ENCODE measurements around the gene MBLAC1.

DNA sequence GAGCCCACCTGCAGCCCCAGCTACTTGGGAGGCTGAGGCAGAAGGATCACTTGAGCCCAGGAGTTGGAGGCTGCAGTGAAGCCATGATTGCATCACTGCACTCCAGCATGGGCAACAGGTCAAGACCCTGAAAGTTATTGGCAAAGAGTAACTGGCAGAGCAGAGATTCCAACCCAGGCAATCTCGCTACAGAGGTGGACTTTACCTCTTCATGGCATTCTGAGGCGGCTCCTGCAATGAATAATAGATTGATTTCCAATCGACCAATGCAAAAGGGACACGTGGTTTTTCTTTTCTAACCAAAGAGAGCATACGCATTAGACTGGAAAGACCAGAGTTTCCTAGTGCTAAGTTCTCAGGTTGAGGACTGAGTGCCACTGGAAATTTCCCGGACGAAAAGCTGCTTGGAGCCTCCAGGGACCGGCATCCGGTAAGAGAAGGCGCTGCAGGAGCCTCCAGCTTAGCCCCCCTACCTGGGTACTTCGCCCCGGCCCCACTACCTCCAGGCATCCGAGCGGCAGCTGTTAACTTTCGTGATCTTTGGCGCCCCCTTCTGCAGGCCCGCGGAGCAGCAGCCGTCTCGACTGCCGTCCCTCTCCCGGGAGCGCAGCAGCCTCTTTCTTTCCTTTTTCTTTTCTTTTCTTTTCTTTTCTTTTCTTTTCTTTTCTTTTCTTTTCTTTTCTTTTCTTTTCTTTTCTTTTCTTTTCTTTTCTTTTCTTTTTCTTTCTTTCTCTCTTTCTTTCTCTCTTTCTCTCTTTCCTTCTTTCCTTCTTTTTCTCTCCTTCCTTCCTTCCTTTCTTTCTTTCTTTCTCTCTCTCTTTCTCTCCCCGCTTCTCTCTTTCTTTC, 4.1 kb downstream of the MBLAC1 start:
- TF ChIP-seq, protein P1, sequence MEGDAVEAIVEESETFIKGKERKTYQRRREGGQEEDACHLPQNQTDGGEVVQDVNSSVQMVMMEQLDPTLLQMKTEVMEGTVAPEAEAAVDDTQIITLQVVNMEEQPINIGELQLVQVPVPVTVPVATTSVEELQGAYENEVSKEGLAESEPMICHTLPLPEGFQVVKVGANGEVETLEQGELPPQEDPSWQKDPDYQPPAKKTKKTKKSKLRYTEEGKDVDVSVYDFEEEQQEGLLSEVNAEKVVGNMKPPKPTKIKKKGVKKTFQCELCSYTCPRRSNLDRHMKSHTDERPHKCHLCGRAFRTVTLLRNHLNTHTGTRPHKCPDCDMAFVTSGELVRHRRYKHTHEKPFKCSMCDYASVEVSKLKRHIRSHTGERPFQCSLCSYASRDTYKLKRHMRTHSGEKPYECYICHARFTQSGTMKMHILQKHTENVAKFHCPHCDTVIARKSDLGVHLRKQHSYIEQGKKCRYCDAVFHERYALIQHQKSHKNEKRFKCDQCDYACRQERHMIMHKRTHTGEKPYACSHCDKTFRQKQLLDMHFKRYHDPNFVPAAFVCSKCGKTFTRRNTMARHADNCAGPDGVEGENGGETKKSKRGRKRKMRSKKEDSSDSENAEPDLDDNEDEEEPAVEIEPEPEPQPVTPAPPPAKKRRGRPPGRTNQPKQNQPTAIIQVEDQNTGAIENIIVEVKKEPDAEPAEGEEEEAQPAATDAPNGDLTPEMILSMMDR (IDR thresholded peaks at IDR 0.05), result peak; percentile 59 to 95 (median 78)
- no peak for TF ChIP-seq POLR2A (IDR thresholded peaks at IDR 0.05)
